OCI-LY1 (cell line): ENCODE results near the gene ERCC4.

Experiments used
- CTCF ChIP-seq: fragments of 200-600 bp; sonication (generic), shearing (Covaris generic); IDR thresholded peaks from 2 replicates; pipeline ENCODE4 v1.5.1; 2017; ENCODE audit warnings: mild to moderate bottlenecking, antibody characterized with exemption, low read length, moderate library complexity, mixed read lengths
- EZH2 ChIP-seq: fragments of 200-600 bp; sonication (generic), shearing (Covaris generic); IDR thresholded peaks from 2 replicates; pipeline ENCODE4 v1.8.0; 2017; ENCODE audit warnings: borderline replicate concordance, mixed run types, mild to moderate bottlenecking, antibody characterized with exemption, low read length, moderate library complexity, mixed read lengths

- TF ChIP-seq CTCF (no peak), EZH2 (no peak)
These were observed 49.8 kb downstream of the ERCC4 start for GRCh38 chr16:13969711-13970110.
